Measurements from ENCODE around the gene CCDC141. TPM values are rescaled to one million over a fixed set of nuclear protein-coding genes. Genes with fewer than 3 reads are reported as not detected.

Gene CCDC141
- total and polyA plus RNA-seq, 2 donors (not counting 3 experiments of a cell fraction or from before 2014, with no cell fraction given), result not detected

DNA sequence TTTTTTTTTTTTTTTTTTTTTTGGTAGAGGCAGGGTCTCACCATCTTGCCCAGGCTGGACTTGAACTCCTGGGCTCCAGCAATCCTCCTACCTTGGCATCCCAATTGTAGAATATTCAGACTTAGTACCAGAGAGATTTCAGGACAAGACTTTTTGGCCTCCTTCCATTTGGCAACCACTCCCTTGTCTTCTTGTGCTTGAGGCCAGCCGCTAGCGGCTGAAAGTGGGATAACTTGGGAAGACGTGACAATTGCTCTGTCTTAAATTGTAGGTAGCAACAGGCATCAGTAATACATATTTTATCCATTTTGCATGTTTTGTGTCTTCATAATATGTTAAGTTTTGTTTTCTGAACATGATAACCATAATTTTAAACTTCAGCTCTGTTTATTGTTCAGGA, 189.4 kb downstream of the CCDC141 start:
- no peaks in the 10 kb centered on the region for H3K36me3 ChIP-seq (ENCODE audit: control insufficient read depth in 2 of 2, extremely low read depth in 1 of 2, insufficient read depth in 2 of 2, low read length in 2 of 2)
- FAIRE-seq (no peak), DNase-seq (ENCODE audit: low read depth, low spot score) (no peak)
- H4K20me1 ChIP-seq (replicated peaks; ENCODE audit: control insufficient read depth, extremely low read depth, insufficient read depth, low read length), result no peaks in the 10 kb centered on the region
- H3K79me2 ChIP-seq (ENCODE audit: control insufficient read depth, insufficient read depth, low read length), result no peaks in the 10 kb centered on the region
- TF ChIP-seq, protein P1, sequence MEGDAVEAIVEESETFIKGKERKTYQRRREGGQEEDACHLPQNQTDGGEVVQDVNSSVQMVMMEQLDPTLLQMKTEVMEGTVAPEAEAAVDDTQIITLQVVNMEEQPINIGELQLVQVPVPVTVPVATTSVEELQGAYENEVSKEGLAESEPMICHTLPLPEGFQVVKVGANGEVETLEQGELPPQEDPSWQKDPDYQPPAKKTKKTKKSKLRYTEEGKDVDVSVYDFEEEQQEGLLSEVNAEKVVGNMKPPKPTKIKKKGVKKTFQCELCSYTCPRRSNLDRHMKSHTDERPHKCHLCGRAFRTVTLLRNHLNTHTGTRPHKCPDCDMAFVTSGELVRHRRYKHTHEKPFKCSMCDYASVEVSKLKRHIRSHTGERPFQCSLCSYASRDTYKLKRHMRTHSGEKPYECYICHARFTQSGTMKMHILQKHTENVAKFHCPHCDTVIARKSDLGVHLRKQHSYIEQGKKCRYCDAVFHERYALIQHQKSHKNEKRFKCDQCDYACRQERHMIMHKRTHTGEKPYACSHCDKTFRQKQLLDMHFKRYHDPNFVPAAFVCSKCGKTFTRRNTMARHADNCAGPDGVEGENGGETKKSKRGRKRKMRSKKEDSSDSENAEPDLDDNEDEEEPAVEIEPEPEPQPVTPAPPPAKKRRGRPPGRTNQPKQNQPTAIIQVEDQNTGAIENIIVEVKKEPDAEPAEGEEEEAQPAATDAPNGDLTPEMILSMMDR (IDR thresholded peaks at IDR 0.05; ENCODE audit: extremely low read depth in 1 of 2, insufficient read depth in 1 of 2, low read depth in 1 of 2, low read length in 2 of 2), result no peak
- TF ChIP-seq JUN (IDR thresholded peaks at IDR 0.05; ENCODE audit: borderline replicate concordance, insufficient read depth, insufficient read length, low read depth) (no peak), EZH2 (IDR thresholded peaks at IDR 0.05; ENCODE audit: borderline replicate concordance, low read depth, low read length, severe bottlenecking) (no peak), MYC (IDR thresholded peaks at IDR 0.05; ENCODE audit: low read depth, low read length) (no peak), FOS (IDR thresholded peaks at IDR 0.05; ENCODE audit: borderline replicate concordance, insufficient read depth, low read length) (no peak), GATA2 (IDR thresholded peaks at IDR 0.05; ENCODE audit: insufficient read depth, insufficient read length, low read depth, low read length) (no peak), POLR2AphosphoS5 (IDR thresholded peaks at IDR 0.05; ENCODE audit: insufficient read depth, low read depth, low read length) (no peak), POLR2A (IDR thresholded peaks at IDR 0.05; ENCODE audit: low read depth, low read length) (no peak)
- TF ChIP-seq, protein P2, sequence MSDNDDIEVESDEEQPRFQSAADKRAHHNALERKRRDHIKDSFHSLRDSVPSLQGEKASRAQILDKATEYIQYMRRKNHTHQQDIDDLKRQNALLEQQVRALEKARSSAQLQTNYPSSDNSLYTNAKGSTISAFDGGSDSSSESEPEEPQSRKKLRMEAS (IDR thresholded peaks at IDR 0.05; ENCODE audit: insufficient read depth, insufficient read length), result no peak
- H3K27me3 ChIP-seq (ENCODE audit: control insufficient read depth in 2 of 2, insufficient read depth in 2 of 2, low read length in 2 of 2), result no peaks in the 10 kb centered on the region
- ChIA-PET POLR2A (no interaction called here), CTCF (interaction anchor here (1.3 to 1.8 kb wide), 2 partner anchors 31 to 46 kb away, joined by 3 to 4 read pairs; no protein-coding TSS in a partner anchor)
- no peaks in the 10 kb centered on the region for H3K9me3 ChIP-seq (replicated peaks; ENCODE audit: control insufficient read depth, insufficient read depth, low read length)
- H3K4me1 ChIP-seq (ENCODE audit: control insufficient read depth, extremely low read depth, insufficient read depth, low read length), result peaks cover 25% of the 10 kb centered on the region
- no peak overlapping the region for H3K27ac ChIP-seq (ENCODE audit: insufficient read depth, low read depth, low read length)
- no TSS peak for BruUV-seq (replicated peaks)
- H3K4me3 ChIP-seq (replicated peaks in 1 of 3; ENCODE audit: insufficient read depth in 1 of 3, low read depth in 1 of 3, low read length in 3 of 3), result no peak overlapping the region
- dilution Hi-C loops (cut with MboI; ENCODE audit: extremely low pct_ligation_motif_present, low sequenced_read_pairs), result no loop called here
- intact Hi-C loops (cut with micrococcal nuclease), result no loop called here
- no peak overlapping the region for H2AFZ ChIP-seq (ENCODE audit: low read depth, low read length)
- no peak overlapping the region for H3K9ac ChIP-seq (replicated peaks; ENCODE audit: extremely low read depth, insufficient read depth, low read length)
- H3K9me1 ChIP-seq (replicated peaks; ENCODE audit: control insufficient read depth, extremely low read depth, insufficient read depth, low read length), result no peaks in the 10 kb centered on the region
- no peak overlapping the region for H3K4me2 ChIP-seq (ENCODE audit: insufficient read depth, low read length)

Measured in endothelial cell of umbilical vein (primary cell).